PC-9 (cell line): ENCODE data around the gene AHRR. TPM values are rescaled to one million over a fixed set of nuclear protein-coding genes. Genes with fewer than 3 reads are reported as not detected.

Experiments
- BruUV-seq: library from RNA; stranded (reverse); fragments of 400-500 nt; replicated peaks from 2 replicates; lab custom pipeline; 2021; lab: Mats Ljungman, UMichigan
- CTCF ChIA-PET: fragments of 300-600 bp; sonication (Branson Sonifier 250); formaldehyde crosslinking; loops from one replicate; lab custom pipeline; 2022; ENCODE audit warnings: antibody characterized with exemption; lab: Charles Lee
- POLR2A ChIA-PET: fragments of 300-600 bp; sonication (Branson Sonifier 250); formaldehyde crosslinking; loops from one replicate; lab custom pipeline; 2022; ENCODE audit warnings: antibody characterized with exemption; ENCODE audit not compliant: unreplicated experiment; lab: Charles Lee
- DNase-seq, 2 experiments: peaks; one replicate each; pipeline versions ENCODE4 v3.0.0 to v3.0.0-alpha.2; 2015 to 2022; ENCODE audit warnings: mixed read lengths in 1 of 2
- H2AFZ ChIP-seq: fragments of 200-600 bp; sonication (generic); 2 replicates; pipeline ENCODE4 v1.8.1; 2017; ENCODE audit warnings: antibody characterized with exemption
- H3F3A ChIP-seq: fragments of 200-600 bp; sonication (generic); 2 replicates; pipeline ENCODE4 v1.8.1; 2017; ENCODE audit warnings: antibody characterized with exemption, mild to moderate bottlenecking, low read depth; ENCODE audit not compliant: insufficient read depth
- H3K27ac ChIP-seq: fragments of 200-600 bp; sonication (generic); 2 replicates; pipeline ENCODE4 v1.6.1; 2016; ENCODE audit warnings: mixed run types
- H3K27me3 ChIP-seq: fragments of 200-600 bp; sonication (generic); 2 replicates; pipeline ENCODE4 v1.6.1; 2016; ENCODE audit warnings: low read depth, mixed run types; ENCODE audit not compliant: insufficient read depth
- H3K36me3 ChIP-seq: fragments of 200-600 bp; sonication (generic); 2 replicates; pipeline ENCODE4 v1.6.1; 2016; ENCODE audit warnings: low read depth, mixed run types
- H3K4me1 ChIP-seq: fragments of 200-600 bp; sonication (generic); replicated peaks from 2 replicates; pipeline ENCODE4 v1.6.1; 2016; ENCODE audit warnings: mixed run types; ENCODE audit not compliant: insufficient read depth
- H3K4me2 ChIP-seq: fragments of 200-600 bp; sonication (generic); 2 replicates; pipeline ENCODE4 v1.6.1; 2017; ENCODE audit warnings: mixed run types
- H3K4me3 ChIP-seq: fragments of 200-600 bp; sonication (generic); 2 replicates; pipeline ENCODE4 v1.6.1; 2016; ENCODE audit warnings: mixed run types
- H3K79me2 ChIP-seq: fragments of 200-600 bp; sonication (generic); 2 replicates; pipeline ENCODE4 v1.6.1; 2017; ENCODE audit warnings: low read depth, mixed run types
- H3K9me2 ChIP-seq: fragments of 200-600 bp; sonication (generic); 2 replicates; pipeline ENCODE4 v1.8.1; 2017; ENCODE audit warnings: mild to moderate bottlenecking; ENCODE audit not compliant: insufficient read depth
- H3K9me3 ChIP-seq: fragments of 200-600 bp; sonication (generic); 2 replicates; pipeline ENCODE4 v1.8.1; 2016; ENCODE audit warnings: low read depth; ENCODE audit not compliant: insufficient read depth
- H4K20me1 ChIP-seq: fragments of 200-600 bp; sonication (generic); 2 replicates; pipeline ENCODE4 v1.8.1; 2017; ENCODE audit not compliant: insufficient read depth
- EZH2 ChIP-seq: fragments of 200-600 bp; sonication (generic); IDR thresholded peaks from 2 replicates; pipeline ENCODE4 v1.8.0; 2017; ENCODE audit warnings: antibody characterized with exemption, low read depth
- intact Hi-C: fragments of 100-400 bp; cut with micrococcal nuclease; formaldehyde crosslinking; loops from one replicate; pipeline ENCODE4 v1.10.0; 2022; ENCODE audit not compliant: unreplicated experiment
- total RNA-seq: library from RNA; stranded (reverse); gene quantifications from 2 replicates; pipeline ENCODE4 v1.2.3, GENCODE V29; 2021
- TF ChIP-seq, protein P1 (sequence below): fragments of 200-600 bp; sonication (generic); conservative IDR thresholded peaks from 2 replicates; pipeline ENCODE4 v1.6.1; 2017; ENCODE audit warnings: mixed run types, antibody characterized with exemption, mild to moderate bottlenecking, moderate library complexity

AHRR gene
- total RNA-seq, 1 experiment from 2014 or later: 7.2 TPM

DNA sequence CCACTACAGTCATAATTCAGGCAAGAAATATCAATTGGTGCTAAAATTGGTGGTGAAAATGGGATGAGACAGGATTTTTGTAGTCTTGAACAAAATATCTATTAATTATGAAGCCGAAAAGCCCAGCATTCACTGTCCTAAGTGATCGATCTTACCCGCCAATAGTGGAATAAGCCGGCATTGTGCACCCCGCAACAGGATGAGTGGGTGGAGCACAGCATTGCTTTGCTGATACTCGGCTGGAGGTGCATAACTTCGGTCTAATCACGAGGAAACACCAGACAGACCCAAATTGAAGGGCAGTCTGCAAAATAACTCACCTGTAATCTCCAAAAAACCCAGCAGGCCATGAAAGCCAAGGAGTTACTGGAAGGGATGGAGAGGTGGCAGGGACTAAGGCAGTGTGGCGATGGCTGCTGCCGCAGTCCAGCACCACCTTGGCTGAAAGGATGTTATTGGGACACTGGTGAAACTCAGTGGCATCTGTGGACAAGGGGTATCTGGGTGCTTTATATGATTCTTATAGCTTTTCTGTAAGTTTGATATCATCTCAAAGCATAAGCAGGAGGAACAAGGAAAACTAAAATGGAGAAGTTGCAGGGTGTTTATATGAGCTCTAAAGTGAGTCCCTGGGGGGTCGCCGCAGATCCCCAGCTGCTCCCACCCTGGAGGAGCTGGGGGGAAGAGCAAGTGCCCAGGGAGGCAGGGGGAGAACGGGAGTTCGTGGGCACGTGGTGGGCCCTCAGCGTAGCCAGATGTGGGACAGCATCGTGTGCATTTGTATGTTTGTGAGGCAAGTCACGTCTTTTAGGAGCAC is 45.2 kb downstream of the AHRR start:
- POLR2A ChIA-PET: interaction anchor here (0.6 kb wide), 1 partner anchor 79 kb away, joined by 3 read pairs; no protein-coding TSS in a partner anchor
- no peak for DNase-seq
- CTCF ChIA-PET: interaction anchor here (0.6 kb wide), 1 partner anchor 11 kb away, joined by 3 read pairs; no protein-coding TSS in a partner anchor
- Histone ChIP-seq H3K9me2 (no peaks in the 10 kb centered on the region), H3K79me2 (no peaks in the 10 kb centered on the region), H3K4me3 (no peak overlapping the region), H4K20me1 (peaks cover 8% of the 10 kb centered on the region; the same call in 1 of the 2 replicates), H3K27ac (no peak overlapping the region), H2AFZ (no peak overlapping the region), H3K27me3 (no peaks in the 10 kb centered on the region), H3K4me1 (no peaks in the 10 kb centered on the region), H3F3A (no peaks in the 10 kb centered on the region), H3K9me3 (peaks cover 14% of the 10 kb centered on the region), H3K4me2 (no peak overlapping the region), H3K36me3 (no peaks in the 10 kb centered on the region)
- BruUV-seq: no TSS peak
- no peak for TF ChIP-seq EZH2
- TF ChIP-seq, protein P1, sequence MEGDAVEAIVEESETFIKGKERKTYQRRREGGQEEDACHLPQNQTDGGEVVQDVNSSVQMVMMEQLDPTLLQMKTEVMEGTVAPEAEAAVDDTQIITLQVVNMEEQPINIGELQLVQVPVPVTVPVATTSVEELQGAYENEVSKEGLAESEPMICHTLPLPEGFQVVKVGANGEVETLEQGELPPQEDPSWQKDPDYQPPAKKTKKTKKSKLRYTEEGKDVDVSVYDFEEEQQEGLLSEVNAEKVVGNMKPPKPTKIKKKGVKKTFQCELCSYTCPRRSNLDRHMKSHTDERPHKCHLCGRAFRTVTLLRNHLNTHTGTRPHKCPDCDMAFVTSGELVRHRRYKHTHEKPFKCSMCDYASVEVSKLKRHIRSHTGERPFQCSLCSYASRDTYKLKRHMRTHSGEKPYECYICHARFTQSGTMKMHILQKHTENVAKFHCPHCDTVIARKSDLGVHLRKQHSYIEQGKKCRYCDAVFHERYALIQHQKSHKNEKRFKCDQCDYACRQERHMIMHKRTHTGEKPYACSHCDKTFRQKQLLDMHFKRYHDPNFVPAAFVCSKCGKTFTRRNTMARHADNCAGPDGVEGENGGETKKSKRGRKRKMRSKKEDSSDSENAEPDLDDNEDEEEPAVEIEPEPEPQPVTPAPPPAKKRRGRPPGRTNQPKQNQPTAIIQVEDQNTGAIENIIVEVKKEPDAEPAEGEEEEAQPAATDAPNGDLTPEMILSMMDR: no peak
- intact Hi-C loops: loop anchor here (5.0 kb wide), 1 partner anchor 66 kb away; no protein-coding TSS in a partner anchor

DNA sequence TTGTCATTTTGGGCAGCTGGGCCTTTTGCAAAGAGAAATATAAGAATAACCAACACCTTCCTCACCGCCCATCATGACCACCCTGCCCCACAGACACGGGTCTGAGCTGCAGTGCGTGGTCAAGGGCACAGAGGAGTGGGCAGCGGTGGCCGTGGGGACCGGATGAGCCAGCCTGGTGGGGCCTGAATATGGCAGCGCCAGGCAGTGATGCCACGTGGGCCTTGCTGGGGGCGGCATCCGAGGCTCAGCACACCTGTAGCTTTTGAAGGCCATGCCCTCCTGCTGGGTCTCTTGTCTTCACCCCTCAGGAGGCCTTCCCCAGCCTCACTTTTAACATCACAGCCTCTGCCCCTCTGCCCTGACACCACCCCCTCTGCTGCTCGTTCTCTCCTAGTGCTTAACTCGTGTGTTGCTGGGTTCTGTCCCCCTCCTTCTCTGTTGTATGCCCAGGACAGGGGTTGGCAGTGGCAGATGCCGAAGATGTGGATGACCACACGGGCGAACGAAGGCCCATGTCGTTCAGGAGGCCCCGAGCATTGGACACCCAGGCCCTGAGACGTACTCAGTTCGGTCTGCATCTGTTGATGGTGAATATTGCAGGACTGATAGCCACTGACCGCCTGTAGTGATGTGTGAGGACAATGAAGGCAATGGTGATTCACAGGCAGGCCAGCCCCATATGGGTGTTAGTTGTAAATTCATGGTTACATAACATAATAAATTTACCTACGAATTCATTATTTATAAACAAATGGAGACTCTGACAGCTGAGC is 46.0 kb downstream of the AHRR start:
- ChIA-PET CTCF (interaction anchor here (0.6 to 0.7 kb wide), 2 partner anchors 11 to 54 kb away, joined by 3 read pairs; no protein-coding TSS in a partner anchor), POLR2A (interaction anchor here (0.6 kb wide), 2 partner anchors 17 to 80 kb away, joined by 3 read pairs; no protein-coding TSS in a partner anchor)

More for the DNA sequence above, 46.0 kb downstream of the AHRR start:
- Histone ChIP-seq H3K79me2 (no peaks in the 10 kb centered on the region), H4K20me1 (peaks cover 14% of the 10 kb centered on the region; the same call in 1 of the 2 replicates), H2AFZ (no peak overlapping the region), H3K27ac (no peak overlapping the region), H3K4me2 (no peak overlapping the region), H3K4me3 (no peak overlapping the region), H3K9me3 (peaks cover 14% of the 10 kb centered on the region), H3F3A (no peaks in the 10 kb centered on the region), H3K27me3 (no peaks in the 10 kb centered on the region), H3K4me1 (no peaks in the 10 kb centered on the region), H3K9me2 (no peaks in the 10 kb centered on the region), H3K36me3 (no peaks in the 10 kb centered on the region)
- no peak for DNase-seq
- no peak for TF ChIP-seq EZH2
- TF ChIP-seq, protein P1: no peak
- BruUV-seq: no TSS peak
- intact Hi-C loops: loop anchor here (5.0 kb wide), 1 partner anchor 65 kb away; no protein-coding TSS in a partner anchor
